NK-92 (cell line): Measurements from ENCODE around the gene MARCO.
"Not testable (repeated sequence)": the region's sequence is repeated elsewhere in the genome, so short reads cannot be mapped to it uniquely, and the experiment has no call there.

Experiments
- DNase-seq: peaks from one replicate; lab custom pipeline; 2025; ENCODE audit not compliant: unreplicated experiment; lab: John Stamatoyannopoulos, UW

MARCO gene

DNA sequence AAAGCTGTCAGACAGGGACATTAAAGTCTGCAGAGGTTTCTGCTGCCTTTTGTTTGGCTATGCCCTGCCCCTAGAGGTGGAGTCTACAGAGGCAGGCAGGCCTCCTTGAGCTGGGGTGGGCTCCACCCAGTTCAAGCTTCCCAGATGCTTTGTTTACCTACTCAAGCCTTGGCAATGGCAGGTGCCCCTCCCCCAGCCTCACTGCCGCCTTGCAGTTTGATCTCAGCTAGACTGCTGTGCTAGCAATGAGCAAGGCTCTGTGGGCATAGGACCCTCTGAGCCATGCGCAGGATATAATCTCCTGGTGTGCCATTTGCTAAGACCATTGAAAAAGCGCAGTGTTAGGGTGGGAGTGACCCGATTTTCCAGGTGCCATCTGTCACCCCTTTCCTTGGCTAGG, 61.9 kb downstream of the MARCO start:
- not testable (repeated sequence) for DNase-seq

DNA sequence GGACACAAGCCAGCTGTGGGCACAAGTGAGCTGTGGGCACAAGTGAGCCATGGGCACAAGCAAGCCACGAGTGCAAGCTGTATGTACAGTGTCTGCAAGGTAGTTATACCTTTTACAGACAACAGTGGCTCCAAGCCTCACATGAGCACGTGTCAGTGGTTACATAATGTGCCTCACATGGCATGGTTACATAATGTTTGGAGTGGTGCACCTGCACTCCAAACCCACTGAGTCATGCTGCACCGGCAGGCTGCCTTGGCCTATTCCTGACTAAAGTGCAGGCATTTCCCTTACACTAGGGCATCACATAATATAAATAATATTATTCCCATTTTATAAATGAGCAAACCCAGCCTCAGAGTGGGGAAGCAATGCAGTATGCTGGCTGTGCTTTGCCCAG, 62.6 kb downstream of the MARCO start:
- DNase-seq: no peak

DNA sequence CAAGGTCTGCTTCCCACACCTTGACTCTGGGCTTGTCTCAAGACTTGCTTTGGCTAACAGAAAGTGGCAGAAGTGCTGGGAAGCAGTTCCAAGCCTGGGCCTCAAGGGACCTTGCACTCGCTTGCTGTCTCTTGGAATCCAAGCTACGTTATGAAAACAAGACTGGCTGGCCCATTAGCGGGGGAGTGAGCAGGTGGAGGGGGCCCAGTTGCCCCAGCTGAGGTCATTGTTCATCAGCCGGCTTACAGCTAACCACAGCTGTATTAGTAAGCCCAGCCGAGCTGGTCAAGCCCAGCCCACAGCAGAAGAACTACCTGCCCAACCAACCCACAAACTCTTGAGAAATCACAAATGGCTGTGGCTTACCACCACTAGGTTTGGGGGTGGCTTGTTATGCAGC, 63.1 kb downstream of the MARCO start:
- DNase-seq: no peak

DNA sequence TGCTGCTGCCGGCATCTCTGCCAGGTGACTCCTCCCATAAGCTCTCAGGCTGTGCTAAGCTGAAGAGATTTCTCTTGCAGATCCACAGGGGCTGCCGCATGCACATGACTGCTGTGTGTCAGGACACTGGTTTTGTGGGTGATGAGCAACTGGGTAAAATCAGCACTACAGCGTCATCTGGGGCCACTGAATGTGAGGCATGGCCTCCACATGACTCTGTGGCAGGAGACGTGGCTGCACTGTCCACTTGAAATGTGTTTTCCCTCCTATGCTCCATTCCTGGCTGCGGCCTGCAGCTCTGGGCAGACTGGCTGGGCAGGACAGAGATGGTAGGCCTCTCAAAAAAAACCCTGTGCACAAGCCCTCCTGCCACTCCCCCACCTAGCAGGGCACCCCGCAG, 63.6 kb downstream of the MARCO start:
- DNase-seq: no peak

DNA sequence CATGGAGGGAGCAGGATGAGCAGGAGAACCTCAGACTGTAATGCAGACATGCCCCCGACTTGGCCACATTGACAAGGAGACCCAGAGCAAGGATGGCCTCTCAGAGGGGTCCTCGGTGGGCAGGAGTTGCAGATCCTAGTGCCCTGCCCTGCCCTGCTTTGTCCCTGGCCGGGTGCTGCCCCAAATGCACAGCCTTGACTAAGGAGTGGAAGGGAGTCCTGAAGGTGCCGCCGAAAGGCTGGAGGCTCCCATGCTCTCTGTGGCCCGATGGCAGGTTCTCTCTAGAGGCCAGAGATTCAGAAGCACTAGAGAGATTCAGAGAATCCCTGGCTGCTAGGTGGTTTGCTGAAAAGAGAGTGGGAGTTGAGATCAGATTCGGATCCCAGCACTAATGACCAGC, 64.4 kb downstream of the MARCO start:
- no peak for DNase-seq

DNA sequence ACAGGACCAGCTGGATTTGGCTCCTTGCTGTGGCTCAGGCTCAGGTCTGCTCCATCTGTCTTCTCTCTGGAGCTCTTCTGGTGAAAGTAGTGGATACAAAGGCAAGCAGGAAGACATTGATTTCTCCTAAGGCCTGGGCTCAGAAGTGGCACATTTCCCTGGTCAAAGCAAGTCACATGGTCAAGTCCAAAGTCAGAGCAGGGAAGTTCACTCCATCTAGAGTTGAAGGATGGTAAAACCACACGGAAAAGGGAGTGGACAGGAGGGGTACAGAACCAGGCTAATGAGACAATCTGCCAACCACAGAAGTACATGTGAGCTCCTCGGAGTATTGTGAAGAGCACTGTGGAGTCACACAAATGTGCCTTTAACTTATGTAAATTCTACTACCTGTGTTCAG, 66.1 kb downstream of the MARCO start:
- DNase-seq: no peak

DNA sequence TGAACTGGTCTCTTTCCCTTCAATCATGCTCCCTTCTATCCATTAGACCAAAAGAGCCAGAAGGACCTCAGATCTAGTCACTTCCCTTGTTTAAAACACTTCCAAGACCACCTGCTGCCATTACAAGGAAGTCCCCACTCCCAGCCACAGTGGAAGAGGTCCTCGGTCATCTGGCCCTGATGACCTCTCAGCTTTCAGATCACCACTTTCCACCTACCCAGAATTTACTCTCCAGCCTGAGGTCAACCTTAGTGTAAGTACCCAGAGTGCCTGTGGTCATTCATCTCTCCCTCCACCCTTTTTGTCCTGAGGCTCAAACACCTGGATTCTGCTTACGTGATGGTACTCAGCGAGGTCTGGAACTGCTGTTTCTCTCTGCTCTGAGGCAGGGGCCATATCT, 67.1 kb downstream of the MARCO start:
- DNase-seq: no peak

DNA sequence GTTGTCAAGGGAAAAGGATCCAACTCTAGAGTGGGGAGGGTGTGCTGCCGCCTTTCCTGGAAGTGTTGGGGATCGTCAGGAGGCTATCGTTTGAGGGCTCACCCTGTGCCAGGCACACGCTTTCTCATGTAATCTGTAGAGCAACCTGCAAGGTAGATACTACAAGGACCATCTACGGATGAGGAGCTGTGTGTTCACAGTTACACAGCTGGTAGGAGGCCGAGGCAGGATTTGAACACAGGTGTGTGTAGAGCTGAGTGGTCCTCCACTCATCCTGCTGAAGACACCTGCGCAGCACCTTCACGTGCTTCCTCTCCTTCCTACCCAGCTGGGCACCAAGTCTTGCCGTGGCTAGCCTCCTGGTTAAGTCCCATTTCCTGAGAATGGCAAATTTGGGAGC, 68.3 kb downstream of the MARCO start:
- DNase-seq: no peak

DNA sequence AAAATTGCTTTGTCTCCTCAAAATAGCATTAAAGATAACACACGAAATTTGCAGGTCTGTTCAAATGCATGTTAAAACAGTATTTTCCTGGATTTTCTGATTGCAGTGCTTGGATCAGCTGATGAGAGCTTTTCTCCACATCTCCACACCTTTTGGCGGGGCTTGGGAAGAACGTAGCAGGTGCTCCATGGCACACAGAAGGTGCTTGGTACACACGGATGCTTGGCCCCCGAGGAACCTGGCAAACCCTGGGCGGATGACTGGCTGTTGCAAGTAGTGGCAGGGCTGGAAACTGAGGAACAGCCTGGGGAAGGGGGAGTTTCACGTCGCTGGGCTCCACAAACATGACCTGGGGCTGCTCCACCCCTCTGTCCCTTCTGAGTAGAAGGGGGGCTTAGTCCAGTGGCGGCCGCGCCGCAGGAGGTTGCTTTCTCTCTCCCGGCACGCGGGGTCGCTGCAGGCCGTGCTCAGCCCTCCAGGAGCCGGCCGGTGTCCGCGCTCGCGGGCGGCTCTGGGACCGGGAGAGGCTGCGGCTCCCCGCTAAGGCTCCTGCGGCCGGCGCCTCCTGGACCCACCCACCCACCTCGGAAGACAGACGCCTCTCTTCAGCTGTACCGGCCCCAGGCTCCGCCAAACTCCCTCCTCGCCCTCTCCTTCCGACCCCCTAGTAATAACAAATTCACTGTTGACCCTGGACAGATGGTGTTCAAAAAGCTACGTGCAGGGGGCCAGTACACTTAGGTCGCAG, 69.3 kb downstream of the MARCO start:
- no peak for DNase-seq

DNA sequence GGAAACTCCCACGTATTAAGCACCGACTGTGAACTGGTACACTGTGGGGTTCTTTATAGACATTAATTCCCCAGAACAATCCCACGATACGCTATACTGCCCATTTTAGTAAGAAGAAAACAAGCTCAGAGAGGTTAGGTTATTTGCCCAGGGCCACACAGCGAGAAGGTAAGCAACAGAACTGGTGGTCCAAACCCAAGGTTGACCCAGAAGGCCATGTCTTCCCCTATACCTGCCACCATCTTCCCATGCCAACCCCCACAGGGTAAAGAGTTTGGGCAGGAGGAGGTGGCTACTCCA, 69.9 kb downstream of the MARCO start:
- no peak for DNase-seq

DNA sequence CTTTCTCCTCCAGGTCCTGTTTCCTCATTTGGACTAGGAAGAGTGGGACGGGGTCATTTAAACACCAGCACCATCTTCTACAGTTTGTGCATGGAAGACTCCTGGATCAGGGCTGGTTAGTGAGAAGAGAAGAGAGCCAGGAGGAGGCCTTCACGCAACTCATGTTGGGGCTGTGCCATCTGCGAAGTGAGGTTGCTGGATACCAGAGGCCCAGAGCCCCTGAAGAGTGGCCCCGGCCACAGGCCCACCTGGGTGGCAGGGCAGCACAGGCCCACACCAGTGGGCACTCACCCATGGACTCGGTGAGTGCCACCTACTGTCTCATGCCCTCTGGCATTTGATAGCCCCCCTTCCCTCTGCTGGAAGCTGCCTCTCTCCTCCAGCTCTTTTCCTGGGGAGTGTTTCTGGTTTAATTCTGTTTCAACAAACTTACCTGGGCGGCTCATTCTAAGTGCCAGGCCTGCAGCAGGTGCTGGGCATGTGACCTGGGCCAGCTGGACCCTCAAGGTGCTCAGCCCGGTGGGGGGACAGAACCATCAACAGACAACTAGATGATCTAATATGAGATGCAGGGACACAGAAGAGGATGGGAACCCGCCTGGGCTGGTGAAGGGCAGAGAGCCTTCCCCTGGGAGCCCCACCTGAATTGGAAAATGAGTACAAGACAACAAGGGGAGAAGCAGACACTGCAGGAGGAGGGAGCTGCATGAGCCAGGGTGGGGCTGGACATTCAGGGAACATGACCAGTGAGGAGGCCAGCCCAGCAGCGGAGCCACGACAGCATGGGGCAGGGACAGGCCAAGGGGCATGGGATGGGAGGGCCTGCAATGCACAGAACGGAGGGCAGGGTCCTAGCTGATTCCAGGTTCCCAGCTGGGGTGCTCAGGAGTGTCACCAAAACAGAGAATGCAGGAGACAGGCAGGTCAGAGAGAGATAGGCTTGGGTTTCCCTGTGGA, 70.6 kb downstream of the MARCO start:
- DNase-seq: no peak

DNA sequence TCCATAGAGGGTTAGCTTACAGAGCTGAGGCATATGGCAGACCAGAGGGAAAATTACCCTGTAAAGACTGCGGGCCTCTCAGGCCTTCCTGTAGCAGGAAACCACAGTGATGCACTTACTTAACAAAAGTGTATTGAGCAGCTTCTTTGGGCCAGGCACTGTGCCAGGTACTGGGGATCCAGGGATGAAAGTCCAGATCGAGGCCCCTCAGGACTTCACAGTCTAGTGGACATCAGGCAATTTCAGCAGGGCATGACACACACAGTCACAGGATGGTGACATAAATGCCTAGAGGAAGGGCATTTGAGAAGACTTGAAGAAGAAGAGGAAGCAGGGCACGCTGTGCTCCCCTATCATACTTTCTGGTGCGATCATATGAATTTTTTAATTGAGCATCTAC, 71.7 kb downstream of the MARCO start:
- no peak for DNase-seq

DNA sequence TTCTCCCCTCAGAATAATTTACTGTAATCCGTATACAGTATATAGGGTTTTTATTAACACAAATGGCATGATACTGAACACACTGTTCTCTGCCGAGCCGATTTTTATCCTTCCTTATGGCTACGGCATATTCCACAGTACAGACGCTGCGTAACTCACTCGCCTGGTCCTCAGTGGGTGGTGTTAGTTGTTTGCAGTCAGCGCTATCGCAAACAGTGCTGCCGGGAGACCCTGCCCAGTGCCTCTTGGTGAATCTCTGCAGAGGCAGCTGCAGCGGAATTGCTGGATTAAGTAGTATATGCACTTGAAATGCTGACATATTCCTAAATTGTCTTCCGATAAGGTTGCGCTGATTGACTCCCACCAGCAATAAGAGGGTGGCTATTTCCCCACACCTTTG, 73.9 kb downstream of the MARCO start:
- no peak for DNase-seq

DNA sequence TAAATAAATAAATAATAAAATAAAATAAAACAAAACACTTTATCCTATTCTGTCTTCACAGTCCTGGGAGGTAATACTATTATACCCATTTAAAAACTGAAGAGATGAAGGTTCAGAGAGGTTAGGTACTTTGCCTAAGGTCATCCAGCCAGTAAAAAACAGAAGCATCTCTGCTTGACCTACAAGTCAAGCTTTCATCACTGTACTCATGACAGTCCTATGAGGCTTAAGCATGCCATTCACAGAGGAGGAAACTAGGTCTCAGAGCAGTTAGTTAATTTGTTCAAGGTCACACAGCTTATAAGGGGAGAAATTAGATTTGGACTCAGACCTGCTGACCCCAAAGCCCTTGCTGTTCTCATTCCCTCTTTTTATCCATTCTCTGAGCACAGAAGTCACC, 77.5 kb downstream of the MARCO start:
- no peak for DNase-seq

DNA sequence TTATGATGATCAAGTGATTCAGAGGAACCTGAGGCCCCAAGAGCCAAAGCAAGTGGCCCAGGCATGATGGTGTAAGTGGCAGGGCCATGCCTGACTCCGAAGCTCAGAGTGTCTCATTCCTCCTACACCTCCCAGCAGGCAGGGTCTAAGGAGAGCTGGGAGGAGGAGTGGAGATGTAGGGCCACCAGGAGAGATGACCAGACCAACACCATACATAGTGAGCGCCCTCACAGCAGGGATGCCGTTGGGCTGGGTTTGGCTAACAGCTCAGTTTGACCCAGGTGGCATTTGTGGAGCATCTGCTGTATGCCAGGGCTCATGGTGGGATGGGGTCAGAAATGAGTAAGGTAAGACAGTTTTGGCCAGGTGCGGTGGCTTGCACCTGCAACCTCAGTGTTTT, 80.7 kb downstream of the MARCO start:
- DNase-seq: no peak

DNA sequence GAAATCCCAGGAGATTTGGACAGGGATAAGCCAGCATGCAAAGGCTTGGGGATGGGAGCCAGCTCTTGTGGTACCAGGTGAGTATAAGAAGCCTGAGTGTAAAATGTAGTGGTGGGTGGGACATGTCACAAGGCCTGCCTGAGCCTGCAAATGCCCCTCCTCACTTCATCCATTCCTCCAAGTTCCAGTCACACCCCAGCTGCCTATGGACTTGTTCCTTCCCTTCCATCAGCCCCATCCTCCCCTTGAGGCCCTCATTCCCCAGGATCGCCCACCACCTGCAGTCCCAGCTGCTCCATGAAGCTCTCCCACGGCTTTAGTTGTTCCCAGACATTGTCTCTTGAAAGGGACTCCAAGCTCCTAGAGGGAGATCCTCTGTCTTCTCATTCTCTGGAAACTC, 81.5 kb downstream of the MARCO start:
- no peak for DNase-seq

DNA sequence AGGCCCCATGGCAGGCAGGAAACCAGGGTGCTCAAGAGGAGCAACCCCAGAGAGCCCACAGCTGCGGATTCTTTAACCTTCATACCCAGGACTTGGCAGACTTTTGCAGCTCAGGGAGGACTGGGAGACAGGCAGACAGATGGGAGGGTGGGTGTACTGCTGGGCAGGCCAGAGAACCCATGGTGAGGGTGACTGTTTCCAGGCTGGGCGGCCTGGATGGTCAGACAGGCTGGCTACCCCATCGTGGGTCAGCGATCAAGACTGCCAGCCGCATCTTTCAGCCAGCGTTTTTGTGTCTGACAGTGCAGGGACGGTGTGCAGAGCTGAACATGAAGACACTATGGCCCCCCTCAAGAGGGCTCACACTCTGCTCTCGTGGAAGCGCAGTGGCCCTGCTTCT, 82.2 kb downstream of the MARCO start:
- DNase-seq: no peak

DNA sequence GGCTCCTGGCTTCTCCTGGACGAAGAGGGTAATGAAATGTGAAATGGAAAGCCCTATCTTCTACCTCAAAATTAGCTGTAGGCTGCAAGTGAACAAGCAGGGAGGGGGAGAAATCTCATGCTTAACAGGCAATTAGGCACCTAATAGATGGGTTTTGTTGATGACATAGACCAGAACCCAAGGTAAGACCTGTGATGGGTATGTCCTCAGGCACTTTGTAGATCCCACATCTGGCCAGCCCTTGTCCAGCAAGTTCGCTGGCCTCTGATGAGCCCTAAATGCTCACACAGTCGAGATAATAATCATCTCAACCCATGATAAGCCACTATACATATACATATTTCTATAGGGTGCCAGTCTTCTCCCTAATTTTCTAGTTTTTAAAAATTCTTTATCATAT, 82.6 kb downstream of the MARCO start:
- DNase-seq: no peak

DNA sequence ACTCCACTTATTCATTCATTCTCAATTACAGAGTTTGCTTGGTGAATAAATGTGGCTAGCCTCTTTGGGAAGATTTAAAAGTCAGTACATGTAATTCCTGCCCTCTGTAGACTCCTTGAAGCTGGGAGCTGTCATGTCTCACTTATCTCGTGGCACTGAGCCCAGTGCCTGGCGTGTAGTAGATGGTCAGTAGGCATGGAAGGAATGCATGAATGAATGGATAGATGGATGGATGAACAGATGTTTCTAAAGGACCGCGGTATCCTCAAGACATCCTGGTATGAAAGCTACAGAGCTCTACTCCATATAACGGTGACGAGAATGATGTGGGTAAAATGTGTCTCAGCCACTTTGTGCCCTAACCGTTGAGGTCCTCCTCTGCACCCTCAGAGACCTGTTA, 83.0 kb downstream of the MARCO start:
- DNase-seq: no peak

DNA sequence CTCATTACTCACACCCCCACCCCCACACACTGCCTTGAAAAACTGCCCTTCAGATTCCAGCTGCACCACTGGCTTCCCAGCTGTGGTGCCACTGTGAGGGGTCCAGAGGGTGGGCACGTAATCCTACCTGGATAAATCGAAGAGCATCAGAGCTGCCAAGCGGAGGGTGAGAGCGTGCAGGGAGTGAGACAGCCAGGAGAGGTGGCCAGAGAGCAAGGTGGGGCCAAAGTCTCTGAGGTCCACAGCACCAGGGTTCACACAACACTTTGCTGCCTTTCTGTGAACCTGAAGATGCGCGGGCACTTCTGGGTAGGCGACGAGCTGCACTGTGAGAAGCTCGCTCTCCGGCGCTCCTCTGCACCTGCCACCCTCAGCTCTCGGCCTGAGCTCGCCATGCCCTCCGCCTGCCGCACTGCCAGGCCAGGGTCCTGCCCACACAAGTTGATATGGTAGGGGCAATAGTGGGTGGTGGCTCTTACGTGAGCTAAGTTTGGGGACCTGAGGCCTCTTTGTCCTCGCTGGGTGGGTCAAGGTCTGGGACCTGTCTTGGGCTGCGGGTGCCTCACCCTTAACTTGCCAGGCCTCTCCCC, 83.9 kb downstream of the MARCO start:
- no peak for DNase-seq

DNA sequence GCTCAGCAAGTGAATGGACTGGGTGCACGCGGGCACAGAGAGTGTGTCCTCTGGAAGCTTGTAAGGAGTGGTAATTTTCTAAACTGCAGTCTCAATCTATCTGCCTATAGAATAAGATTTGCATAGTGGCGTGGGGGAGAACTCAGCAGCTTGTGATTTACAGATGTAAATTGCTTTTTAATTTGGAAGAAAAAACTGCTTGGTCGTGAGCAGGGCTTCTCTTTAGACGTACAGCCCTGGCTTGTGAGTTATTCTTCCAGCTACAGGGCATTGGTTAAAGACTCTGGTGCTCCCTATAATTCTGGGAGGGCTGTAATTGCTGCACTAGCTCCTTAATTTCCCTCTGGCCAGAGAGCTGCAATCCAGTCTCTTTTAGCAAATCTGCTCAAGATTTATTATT, 84.9 kb downstream of the MARCO start:
- DNase-seq: no peak
